Progenitor cell of endocrine pancreas (in vitro differentiated cells): ENCODE measurements around the gene SUPT3H. TPM values are rescaled to one million over a fixed set of nuclear protein-coding genes. Genes with fewer than 3 reads are reported as not detected.

Source experiments
- DNase-seq: peaks from one replicate; pipeline ENCODE4 v3.0.0; 2021; ENCODE audit warnings: low spot score; ENCODE audit not compliant: unreplicated experiment
- H3K27ac Mint-ChIP-seq: 2 replicates; pipeline ENCODE4 v1.8.0; 2021; ENCODE audit warnings: mild to moderate bottlenecking, moderate library complexity, mixed read lengths
- H3K27me3 Mint-ChIP-seq: 2 replicates; pipeline ENCODE4 v1.8.0; 2021; ENCODE audit warnings: mixed read lengths
- H3K36me3 Mint-ChIP-seq: 2 replicates; pipeline ENCODE4 v1.8.0; 2022; ENCODE audit warnings: mixed read lengths; ENCODE audit not compliant: insufficient read depth
- H3K4me1 Mint-ChIP-seq: 2 replicates; pipeline ENCODE4 v1.8.0; 2021; ENCODE audit warnings: low read depth, mixed read lengths
- H3K4me3 Mint-ChIP-seq: 2 replicates; pipeline ENCODE4 v1.8.0; 2021; ENCODE audit warnings: low read depth, mild to moderate bottlenecking, moderate library complexity, mixed read lengths
- H3K9me3 Mint-ChIP-seq: 2 replicates; pipeline ENCODE4 v1.8.0; 2021; ENCODE audit warnings: low read depth, mixed read lengths
- total RNA-seq: library from RNA; stranded (reverse); gene quantifications from 2 replicates; pipeline ENCODE4 v1.2.1, GENCODE V29; 2021
- TF ChIP-seq, protein P1 (sequence below): fragments of 200-600 bp; sonication (generic); IDR thresholded peaks from one replicate; pipeline ENCODE4 v1.5.0; 2021; ENCODE audit warnings: antibody characterized with exemption, mild to moderate bottlenecking; ENCODE audit not compliant: unreplicated experiment

The SUPT3H gene
- total RNA-seq, 1 donor from 2014 or later: 40.5 TPM

GRCh38 chr6:45420083-45420908, 42.6 kb upstream of the SUPT3H start:
- H3K9me3 Mint-ChIP-seq: no peaks in the 10 kb centered on the region
- peak overlapping the region; percentile 30 for H3K4me3 Mint-ChIP-seq
- no peak for DNase-seq
- TF ChIP-seq, protein P1, sequence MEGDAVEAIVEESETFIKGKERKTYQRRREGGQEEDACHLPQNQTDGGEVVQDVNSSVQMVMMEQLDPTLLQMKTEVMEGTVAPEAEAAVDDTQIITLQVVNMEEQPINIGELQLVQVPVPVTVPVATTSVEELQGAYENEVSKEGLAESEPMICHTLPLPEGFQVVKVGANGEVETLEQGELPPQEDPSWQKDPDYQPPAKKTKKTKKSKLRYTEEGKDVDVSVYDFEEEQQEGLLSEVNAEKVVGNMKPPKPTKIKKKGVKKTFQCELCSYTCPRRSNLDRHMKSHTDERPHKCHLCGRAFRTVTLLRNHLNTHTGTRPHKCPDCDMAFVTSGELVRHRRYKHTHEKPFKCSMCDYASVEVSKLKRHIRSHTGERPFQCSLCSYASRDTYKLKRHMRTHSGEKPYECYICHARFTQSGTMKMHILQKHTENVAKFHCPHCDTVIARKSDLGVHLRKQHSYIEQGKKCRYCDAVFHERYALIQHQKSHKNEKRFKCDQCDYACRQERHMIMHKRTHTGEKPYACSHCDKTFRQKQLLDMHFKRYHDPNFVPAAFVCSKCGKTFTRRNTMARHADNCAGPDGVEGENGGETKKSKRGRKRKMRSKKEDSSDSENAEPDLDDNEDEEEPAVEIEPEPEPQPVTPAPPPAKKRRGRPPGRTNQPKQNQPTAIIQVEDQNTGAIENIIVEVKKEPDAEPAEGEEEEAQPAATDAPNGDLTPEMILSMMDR: no peak
- H3K27ac Mint-ChIP-seq: peak overlapping the region; percentile 69
- peaks cover 90% of the 10 kb centered on the region for H3K27me3 Mint-ChIP-seq
- no peaks in the 10 kb centered on the region for H3K36me3 Mint-ChIP-seq
- peaks cover 19% of the 10 kb centered on the region for H3K4me1 Mint-ChIP-seq

GRCh38 chr6:45419571-45420082, 41.9 kb upstream of the SUPT3H start:
- H3K27me3 Mint-ChIP-seq: peaks cover 90% of the 10 kb centered on the region
- no peaks in the 10 kb centered on the region for H3K9me3 Mint-ChIP-seq
- H3K4me1 Mint-ChIP-seq: peaks cover 19% of the 10 kb centered on the region
- H3K27ac Mint-ChIP-seq: peak overlapping the region; percentile 69
- TF ChIP-seq, protein P1: peak; percentile 46
- DNase-seq: peak; percentile 37
- H3K36me3 Mint-ChIP-seq: no peaks in the 10 kb centered on the region
- H3K4me3 Mint-ChIP-seq: peak overlapping the region; percentile 59

DNA sequence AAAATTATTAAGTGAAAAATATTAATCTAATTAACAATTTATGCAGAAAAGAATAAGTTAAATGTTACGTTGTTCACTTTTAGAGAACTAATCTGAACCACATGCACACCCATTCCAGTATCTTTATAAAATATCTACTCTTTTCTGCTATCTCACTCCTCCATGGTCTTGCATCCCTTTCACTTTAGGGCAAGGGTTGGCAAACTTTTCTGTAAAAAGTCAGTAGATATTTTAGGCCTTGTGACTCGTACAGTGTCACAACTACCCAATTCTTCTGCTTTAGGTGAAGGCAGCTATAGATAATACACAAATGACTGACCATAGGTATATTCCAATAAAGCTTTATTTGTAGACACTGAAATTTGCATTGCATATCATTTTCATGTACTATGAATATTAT, 39.7 kb upstream of the SUPT3H start:
- no peak for DNase-seq
- Mint-ChIP-seq H3K4me3 (no peak overlapping the region), H3K27me3 (peaks cover 79% of the 10 kb centered on the region), H3K36me3 (no peaks in the 10 kb centered on the region), H3K4me1 (peaks cover 17% of the 10 kb centered on the region), H3K9me3 (no peaks in the 10 kb centered on the region), H3K27ac (no peak overlapping the region)
- TF ChIP-seq, protein P1: no peak

GRCh38 chr6:45416700-45417099, 39.0 kb upstream of the SUPT3H start:
- H3K4me1 Mint-ChIP-seq: peaks cover 15% of the 10 kb centered on the region
- H3K27ac Mint-ChIP-seq: no peak overlapping the region
- no peaks in the 10 kb centered on the region for H3K9me3 Mint-ChIP-seq
- no peaks in the 10 kb centered on the region for H3K36me3 Mint-ChIP-seq
- DNase-seq: no peak
- TF ChIP-seq, protein P1: no peak
- H3K27me3 Mint-ChIP-seq: peaks cover 74% of the 10 kb centered on the region
- H3K4me3 Mint-ChIP-seq: no peak overlapping the region

DNA sequence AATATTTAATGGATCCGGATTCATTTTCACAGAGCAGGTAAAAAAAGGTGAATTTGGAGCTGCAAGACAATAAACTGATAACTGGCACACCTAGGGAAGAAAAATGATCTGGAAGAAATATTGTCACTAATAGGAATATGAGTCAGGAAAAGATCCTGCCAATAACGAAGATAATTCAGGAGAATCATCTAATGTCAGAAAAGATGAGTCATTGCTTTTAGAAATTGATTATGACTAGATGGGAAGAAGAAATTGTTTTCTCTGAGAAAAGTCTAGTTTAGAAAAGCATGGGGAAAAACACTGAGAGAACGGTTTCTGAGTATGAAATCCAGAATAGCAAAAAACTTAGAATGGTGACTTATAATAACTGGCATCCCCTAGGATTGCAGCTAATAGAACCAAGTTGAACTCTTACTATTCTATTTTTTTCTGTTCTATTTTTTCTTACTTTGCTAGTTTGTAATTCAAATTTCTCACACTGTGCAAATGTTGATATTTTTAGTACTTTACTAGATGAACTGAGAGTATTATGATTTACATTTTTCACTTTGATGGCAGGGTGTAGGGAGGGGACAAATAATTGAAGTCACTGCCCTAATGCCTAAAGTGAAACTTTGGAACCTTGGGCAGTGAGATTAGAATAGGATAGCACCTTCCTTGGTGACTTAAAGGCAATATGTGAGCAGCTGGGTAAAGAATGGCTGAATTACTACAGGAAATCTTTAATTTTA, 38.2 kb upstream of the SUPT3H start:
- Mint-ChIP-seq H3K9me3 (no peaks in the 10 kb centered on the region), H3K27me3 (peaks cover 66% of the 10 kb centered on the region), H3K4me1 (peaks cover 10% of the 10 kb centered on the region), H3K36me3 (no peaks in the 10 kb centered on the region), H3K27ac (no peak overlapping the region), H3K4me3 (no peak overlapping the region)
- TF ChIP-seq, protein P1: no peak
- no peak for DNase-seq
